NCI-H446 treated with DMSO at 0.1 percent for 48 hours (cell line): ENCODE results near the gene CDK4.

Experiments used
- DNase-seq: peaks from one replicate; lab custom pipeline; 2025; lab: John Stamatoyannopoulos, UW

CDK4 gene

DNA sequence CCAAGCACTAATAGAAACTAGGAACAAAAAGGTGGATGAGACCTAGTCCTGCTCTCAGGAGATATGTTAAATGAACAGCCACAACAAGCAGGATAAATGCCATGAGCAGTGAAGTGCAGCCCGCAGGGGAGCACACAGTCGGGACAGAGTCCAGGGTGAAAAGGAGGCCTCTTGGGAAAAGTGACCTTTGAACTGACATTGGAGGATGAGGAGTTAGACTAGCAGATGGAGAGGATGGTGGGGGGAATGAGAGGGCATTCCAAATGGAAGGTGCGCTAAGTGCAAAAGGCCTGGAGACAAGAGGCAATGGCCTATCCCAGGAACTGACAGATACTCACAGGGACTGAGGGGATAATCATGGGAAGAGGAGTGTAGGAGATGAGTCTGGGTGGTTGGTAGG lies 53.7 kb downstream of the CDK4 start:
- no peak for DNase-seq
